H1 (cell line): ENCODE measurements around the gene SLC2A4RG. TPM values are rescaled to one million over a fixed set of nuclear protein-coding genes. Genes with fewer than 3 reads are reported as not detected.

Source experiments
- CTCF ChIA-PET: fragments of 300-600 bp; sonication (Branson Sonifier 250); formaldehyde crosslinking; loops from one replicate; lab custom pipeline; 2021; ENCODE audit not compliant: partially characterized antibody; lab: Charles Lee
- POLR2A ChIA-PET: fragments of 300-600 bp; sonication (Branson Sonifier 250); formaldehyde crosslinking; loops from one replicate; lab custom pipeline; 2021; ENCODE audit warnings: inconsistent platforms; ENCODE audit not compliant: partially characterized antibody; lab: Charles Lee
- DNase-seq, 2 experiments: peaks; one replicate each; pipeline versions ENCODE4 v3.0.0 to v3.0.0-alpha.2; 2010 to 2022; ENCODE audit warnings: low spot score in 2 of 2, low read depth in 1 of 2, mixed read lengths in 1 of 2
- FAIRE-seq: peaks from 2 replicates; lab custom pipeline; 2011; peaks lifted over from hg19 to GRCh38; lab: Jason Lieb, UNC
- H2AFZ ChIP-seq: 2 replicates; pipeline ENCODE4 v1.8.1; 2012; ENCODE audit warnings: low read length, inconsistent platforms
- H2AK5ac ChIP-seq: 2 replicates; pipeline ENCODE4 v1.6.1; 2013; ENCODE audit warnings: low read depth, low read length
- H2BK120ac ChIP-seq: replicated peaks from 2 replicates; pipeline ENCODE3; 2013; ENCODE audit warnings: low read depth, low read length, inconsistent platforms
- H2BK12ac ChIP-seq: 2 replicates; pipeline ENCODE4 v1.6.1; 2013; ENCODE audit warnings: low read depth, low read length
- H2BK15ac ChIP-seq: 2 replicates; pipeline ENCODE4 v1.6.1; 2013; ENCODE audit warnings: low read length
- H2BK20ac ChIP-seq: 2 replicates; pipeline ENCODE4 v1.6.1; 2013; ENCODE audit warnings: low read length
- H2BK5ac ChIP-seq: 2 replicates; pipeline ENCODE4 v1.6.1; 2013; ENCODE audit warnings: low read depth, low read length
- H3K14ac ChIP-seq: 2 replicates; pipeline ENCODE4 v1.6.1; 2013; ENCODE audit warnings: inconsistent platforms; ENCODE audit not compliant: insufficient read length
- H3K18ac ChIP-seq: 2 replicates; pipeline ENCODE4 v1.6.1; 2013; ENCODE audit warnings: low read length; ENCODE audit errors: extremely low read depth
- H3K23ac ChIP-seq: 2 replicates; pipeline ENCODE4 v1.6.1; 2013; ENCODE audit warnings: inconsistent platforms; ENCODE audit not compliant: insufficient read length
- H3K23me2 ChIP-seq: 2 replicates; pipeline ENCODE4 v1.6.1; 2013; ENCODE audit warnings: low read depth, low read length
- H3K27ac ChIP-seq: 2 replicates; pipeline ENCODE4 v1.6.1; 2011; ENCODE audit warnings: low read depth, low read length, inconsistent platforms
- H3K27me3 ChIP-seq, 4 experiments: replicated peaks in 1 of 4; 1 replicate in 1 of 4; 2 replicates in 3 of 4; pipeline versions ENCODE4 v1.6.1 to v1.8.1; 2011 to 2013; ENCODE audit warnings: low read length in 3 of 4, mild to moderate bottlenecking in 3 of 4, inconsistent platforms in 2 of 4, mixed read lengths in 2 of 4, moderate library complexity in 1 of 4; ENCODE audit not compliant: control insufficient read depth in 3 of 4, insufficient read depth in 3 of 4; ENCODE audit errors: extremely low read depth in 1 of 4
- H3K36me3 ChIP-seq, 4 experiments: 2 replicates each; pipeline versions ENCODE4 v1.6.1 to v1.8.1; 2011 to 2013; ENCODE audit warnings: mild to moderate bottlenecking in 4 of 4, low read length in 3 of 4, moderate library complexity in 2 of 4, control low read depth in 1 of 4, inconsistent platforms in 1 of 4; ENCODE audit not compliant: insufficient read depth in 4 of 4, control insufficient read depth in 2 of 4
- H3K4ac ChIP-seq: replicated peaks from 2 replicates; pipeline ENCODE3; 2013; ENCODE audit warnings: low read length, low read depth, mixed read lengths, inconsistent platforms; ENCODE audit not compliant: insufficient read length
- H3K4me1 ChIP-seq, 4 experiments: replicated peaks in 1 of 4; 1 replicate in 1 of 4; 2 replicates in 3 of 4; pipeline versions ENCODE4 v1.6.1 to v1.8.1; 2011 to 2013; ENCODE audit warnings: low read length in 3 of 4, inconsistent platforms in 2 of 4, mixed read lengths in 1 of 4; ENCODE audit not compliant: insufficient read depth in 4 of 4, control insufficient read depth in 3 of 4
- H3K4me2 ChIP-seq, 2 experiments: 2 replicates each; pipeline versions ENCODE4 v1.6.1 to v1.8.1; 2011 to 2013; ENCODE audit warnings: low read depth in 2 of 2, low read length in 2 of 2, control low read depth in 1 of 2, inconsistent platforms in 1 of 2, mild to moderate bottlenecking in 1 of 2; ENCODE audit not compliant: insufficient read depth in 1 of 2
- H3K4me3 ChIP-seq, 4 experiments: fragments of 200-600, 300-600 bp in 1 of 4; sonication (generic), shearing (Covaris generic), sonication (Bioruptor Twin) in 1 of 4; 2 replicates each; pipeline versions ENCODE4 v1.5.1 to v1.8.1; 2011 to 2016; ENCODE audit warnings: low read length in 4 of 4, low read depth in 3 of 4, control low read depth in 2 of 4, inconsistent platforms in 2 of 4, mild to moderate bottlenecking in 2 of 4, mixed read lengths in 1 of 4, moderate library complexity in 1 of 4; ENCODE audit not compliant: insufficient read depth in 2 of 4; ENCODE audit errors: extremely low read depth in 1 of 4
- H3K56ac ChIP-seq: replicated peaks from 2 replicates; pipeline ENCODE3; 2013; ENCODE audit warnings: low read depth, mild to moderate bottlenecking, mixed read lengths, low read length, inconsistent platforms; ENCODE audit not compliant: insufficient read length
- H3K79me1 ChIP-seq: 2 replicates; pipeline ENCODE4 v1.6.1; 2013; ENCODE audit warnings: low read depth, low read length, control low read depth
- H3K79me2 ChIP-seq, 2 experiments: 2 replicates each; pipeline versions ENCODE4 v1.6.1 to v1.8.1; 2012 to 2013; ENCODE audit warnings: low read length in 2 of 2, mild to moderate bottlenecking in 2 of 2, inconsistent platforms in 1 of 2; ENCODE audit not compliant: insufficient read depth in 2 of 2, control insufficient read depth in 1 of 2
- H3K9ac ChIP-seq, 4 experiments: replicated peaks in 1 of 4; 1 replicate in 1 of 4; 2 replicates in 3 of 4; pipeline versions ENCODE4 v1.6.1 to v1.8.1; 2011 to 2013; ENCODE audit warnings: low read depth in 3 of 4, low read length in 3 of 4, control low read depth in 2 of 4, mild to moderate bottlenecking in 2 of 4, moderate library complexity in 2 of 4, inconsistent platforms in 1 of 4; ENCODE audit errors: extremely low read depth in 1 of 4
- H3K9me3 ChIP-seq, 2 experiments: 2 replicates each; pipeline versions ENCODE4 v1.6.1 to v1.8.1; 2012 to 2013; ENCODE audit warnings: mild to moderate bottlenecking in 2 of 2, moderate library complexity in 2 of 2, control low read depth in 1 of 2, inconsistent platforms in 1 of 2, low read depth in 1 of 2, low read length in 1 of 2, mixed read lengths in 1 of 2; ENCODE audit not compliant: insufficient read depth in 2 of 2
- H4K20me1 ChIP-seq, 2 experiments: replicated peaks in 1 of 2; 2 replicates each; pipeline versions ENCODE3 to v1.8.1; 2011 to 2013; ENCODE audit warnings: inconsistent platforms in 2 of 2, low read length in 2 of 2, mild to moderate bottlenecking in 1 of 2; ENCODE audit not compliant: insufficient read depth in 2 of 2, control insufficient read depth in 1 of 2
- H4K5ac ChIP-seq: 2 replicates; pipeline ENCODE4 v1.6.1; 2013; ENCODE audit warnings: low read length, low read depth, mixed read lengths, inconsistent platforms; ENCODE audit not compliant: insufficient read length
- H4K8ac ChIP-seq: 2 replicates; pipeline ENCODE4 v1.8.0; 2013; ENCODE audit warnings: mild to moderate bottlenecking, moderate library complexity, low read length, inconsistent platforms; ENCODE audit not compliant: insufficient read depth; ENCODE audit errors: extremely low read depth
- H4K91ac ChIP-seq: replicated peaks from 2 replicates; pipeline ENCODE3; 2013; ENCODE audit warnings: low read length, mixed read lengths, inconsistent platforms; ENCODE audit not compliant: insufficient read length
- EGR1 ChIP-seq: IDR thresholded peaks from 2 replicates; pipeline ENCODE4 v1.6.1; 2011; ENCODE audit warnings: low read depth, low read length, borderline replicate concordance
- KDM1A ChIP-seq: fragments of 200-600, 300-600 bp; sonication (generic); IDR thresholded peaks from 2 replicates; pipeline ENCODE4 v1.7.1; 2016; ENCODE audit warnings: mild to moderate bottlenecking, low read length, borderline replicate concordance
- NANOG ChIP-seq: IDR thresholded peaks from 2 replicates; pipeline ENCODE4 v1.6.1; 2011; ENCODE audit warnings: low read length, low read depth, mild to moderate bottlenecking, inconsistent platforms; ENCODE audit not compliant: insufficient read depth, poor library complexity, severe bottlenecking
- POLR2A ChIP-seq, 2 experiments: IDR thresholded peaks; 1 replicate in 1 of 2; 2 replicates in 1 of 2; pipeline ENCODE4 v1.6.1; 2011; ENCODE audit warnings: low read depth in 2 of 2, low read length in 2 of 2, mild to moderate bottlenecking in 2 of 2; ENCODE audit errors: control extremely low read depth in 1 of 2
- POLR2AphosphoS5 ChIP-seq: IDR thresholded peaks from 2 replicates; pipeline ENCODE4 v1.6.1; 2011; ENCODE audit warnings: low read depth, low read length
- POU5F1 ChIP-seq: IDR thresholded peaks from 2 replicates; pipeline ENCODE4 v1.6.1; 2011; ENCODE audit warnings: low read depth, mild to moderate bottlenecking, low read length, moderate library complexity
- SP2 ChIP-seq: IDR thresholded peaks from 2 replicates; pipeline ENCODE4 v1.6.1; 2012; ENCODE audit warnings: mild to moderate bottlenecking, low read length, inconsistent platforms
- TBP ChIP-seq: IDR thresholded peaks from 2 replicates; pipeline ENCODE4 v1.6.1; 2011; ENCODE audit warnings: low read depth, low read length, improper control_type of control experiment
- YY1 ChIP-seq: IDR thresholded peaks from 2 replicates; pipeline ENCODE4 v1.6.1; 2011; ENCODE audit warnings: low read depth, mild to moderate bottlenecking, low read length
- WGBS, 2 experiments: shearing (Covaris generic) in 1 of 2; methylation state at CpG; one replicate each; pipeline versions ENCODE4 v1.1.6 to v1.1.7; 2013 to 2015; ENCODE audit warnings: low lambda C conversion rate in 2 of 2, mixed read lengths in 2 of 2, inconsistent platforms in 1 of 2, low coverage in 1 of 2, missing lambda C conversion rate in 1 of 2; ENCODE audit not compliant: insufficient replicate concordance in 2 of 2, insufficient coverage in 1 of 2, insufficient read length in 1 of 2; ENCODE audit errors: extremely low coverage in 1 of 2, missing lambda C conversion rate in 1 of 2; 5-methylcytosine and 5-hydroxymethylcytosine counted together
- polyA plus RNA-seq, 7 experiments: library from polyadenylated mRNA; depleted of rRNA in 3 of 7; stranded (reverse) in 5 of 7; unstranded in 2 of 7; fragments of >200 nt in 5 of 7; fragments of 200-250 nt in 2 of 7; gene quantifications; 1 replicate in 5 of 7; 2 replicates in 1 of 7; 4 replicates in 1 of 7; pipeline versions ENCODE4 v1.2.1 to v1.2.3, GENCODE V29; 2011 to 2013; ENCODE audit warnings: missing spikeins in 2 of 7, mixed read lengths in 2 of 7
- total RNA-seq: library from RNA; stranded (reverse); fragmentation: NEBNext Ultra II Directional; extraction: Animal tissue kit (Norgen Biotek cat#: 25700); gene quantifications from 2 replicates; pipeline ENCODE4 v1.2.1, GENCODE V29; 2021
- TF ChIP-seq, protein P1 (sequence below): IDR thresholded peaks from 2 replicates; pipeline ENCODE4 v1.6.1; 2012; ENCODE audit warnings: inconsistent platforms

Gene SLC2A4RG
- total and polyA plus RNA-seq, 2 of the 8 experiments (the other 6 are each of a cell fraction or from before 2014, with no cell fraction given), result 15.9 to 29.1 TPM

DNA sequence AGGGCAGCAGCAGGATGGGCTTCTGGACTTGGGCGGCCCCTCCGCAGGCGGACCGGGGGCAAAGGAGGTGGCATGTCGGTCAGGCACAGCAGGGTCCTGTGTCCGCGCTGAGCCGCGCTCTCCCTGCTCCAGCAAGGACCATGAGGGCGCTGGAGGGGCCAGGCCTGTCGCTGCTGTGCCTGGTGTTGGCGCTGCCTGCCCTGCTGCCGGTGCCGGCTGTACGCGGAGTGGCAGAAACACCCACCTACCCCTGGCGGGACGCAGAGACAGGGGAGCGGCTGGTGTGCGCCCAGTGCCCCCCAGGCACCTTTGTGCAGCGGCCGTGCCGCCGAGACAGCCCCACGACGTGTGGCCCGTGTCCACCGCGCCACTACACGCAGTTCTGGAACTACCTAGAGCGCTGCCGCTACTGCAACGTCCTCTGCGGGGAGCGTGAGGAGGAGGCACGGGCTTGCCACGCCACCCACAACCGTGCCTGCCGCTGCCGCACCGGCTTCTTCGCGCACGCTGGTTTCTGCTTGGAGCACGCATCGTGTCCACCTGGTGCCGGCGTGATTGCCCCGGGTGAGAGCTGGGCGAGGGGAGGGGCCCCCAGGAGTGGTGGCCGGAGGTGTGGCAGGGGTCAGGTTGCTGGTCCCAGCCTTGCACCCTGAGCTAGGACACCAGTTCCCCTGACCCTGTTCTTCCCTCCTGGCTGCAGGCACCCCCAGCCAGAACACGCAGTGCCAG, 42.8 kb upstream of the SLC2A4RG start, which contains the start of gene TNFRSF6B:
TSS of gene TNFRSF6B (plus strand) at position 25 of the 729 bp plus-strand sequence. CDS start at position 141, 116 bp downstream.
- Histone ChIP-seq H4K5ac (peak within 1 kb of the TSS; percentile 21), H2BK120ac (no peak within 1 kb of the TSS), H4K20me1 (peaks cover 0 to 15% of the 10 kb centered on the region in 2 experiments), H3K18ac (peak within 1 kb of the TSS; percentile 78), H3K56ac (no peak within 1 kb of the TSS), H3K27ac (no peak within 1 kb of the TSS), H3K23ac (no peak within 1 kb of the TSS), H2AK5ac (no peak within 1 kb of the TSS), H2AFZ (no peak within 1 kb of the TSS), H3K9ac (0 out of 7 replicates have a peak within 1 kb of the TSS, but pooled peaks of 1 of the 4 experiments have one; percentile 2), H3K4ac (no peak within 1 kb of the TSS), H3K9me3 (no peaks in the 10 kb centered on the region; a peak in 1 of 4 replicates), H3K36me3 (peaks cover 0 to 3% (median 0%) of the 10 kb centered on the region in 4 experiments; a peak in 1 of 8 replicates), H3K4me3 (peak within 1 kb of the TSS in 3 of 4 experiments; percentile 18 to 45 (median 32); a peak in 7 of 8 replicates), H4K91ac (peak within 1 kb of the TSS; percentile 55), H3K27me3 (no peaks in the 10 kb centered on the region), H3K79me2 (no peaks in the 10 kb centered on the region), H2BK12ac (peak within 1 kb of the TSS; percentile 17; the same call in 1 of the 2 replicates), H3K79me1 (no peaks in the 10 kb centered on the region), H4K8ac (peak within 1 kb of the TSS; percentile 95), H3K14ac (no peak within 1 kb of the TSS), H3K4me2 (peak within 1 kb of the TSS; percentile 58 to 65), H3K4me1 (peaks cover 0 to 12% (median 7%) of the 10 kb centered on the region in 4 experiments; a peak in 4 of 7 replicates), H2BK5ac (peak within 1 kb of the TSS; percentile 60), H3K23me2 (peaks cover 8% of the 10 kb centered on the region; the same call in 1 of the 2 replicates), H2BK20ac (no peak within 1 kb of the TSS), H2BK15ac (peak within 1 kb of the TSS; percentile 95; the same call in 1 of the 2 replicates)
- peak in 1 of 2 experiments; percentile 78 for DNase-seq
- POLR2A ChIA-PET, result interaction anchor here (0.6 to 4.2 kb wide), 16 partner anchors 9 to 213 kb away, joined by 3 to 49 read pairs (median 4); partner anchors contain the start of genes ARFRP1, GMEB2, LIME1 and RTEL1
- WGBS, 2 experiments, result 40% methylated on average over 44 of the region's 52 CpGs; no CpG with 5 or more reads in 1 of the 2 experiments
- FAIRE-seq, result no peak
- CTCF ChIA-PET, result interaction anchor here (0.6 to 2.4 kb wide), 7 partner anchors 11 to 159 kb away, joined by 3 to 8 read pairs (median 4); partner anchors contain the start of genes ARFRP1, PTK6 and ZGPAT
- TF ChIP-seq EGR1 (no peak), SP2 (no peak), TBP (0 out of 2 replicates have a peak, but pooled peaks have one; percentile 13), POLR2AphosphoS5 (peak; percentile 64), YY1 (no peak), KDM1A (0 out of 2 replicates have a peak, but pooled peaks have one; percentile 1), NANOG (no peak), POU5F1 (no peak), POLR2A (IDR thresholded peaks at IDR 0.05; ENCODE audit: control extremely low read depth in 1 of 2, low read depth in 2 of 2, low read length in 2 of 2) (peak in 1 of 2 experiments; percentile 57; a peak in 2 of 3 replicates)
- TF ChIP-seq, protein P1, sequence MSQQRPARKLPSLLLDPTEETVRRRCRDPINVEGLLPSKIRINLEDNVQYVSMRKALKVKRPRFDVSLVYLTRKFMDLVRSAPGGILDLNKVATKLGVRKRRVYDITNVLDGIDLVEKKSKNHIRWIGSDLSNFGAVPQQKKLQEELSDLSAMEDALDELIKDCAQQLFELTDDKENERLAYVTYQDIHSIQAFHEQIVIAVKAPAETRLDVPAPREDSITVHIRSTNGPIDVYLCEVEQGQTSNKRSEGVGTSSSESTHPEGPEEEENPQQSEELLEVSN, result no peak
